ENCODE data around the gene IGF1R. TPM values are rescaled to one million over a fixed set of nuclear protein-coding genes. Genes with fewer than 3 reads are reported as not detected.

Gene IGF1R
- total RNA-seq, 4 donors from 2014 or later: 87.8 to 173 (median 107) TPM

- peaks cover 65% of the 10 kb centered on the region for H3K27me3 ChIP-seq
- no peak overlapping the region for H3K27ac ChIP-seq
- no peaks in the 10 kb centered on the region for H3K4me1 ChIP-seq
- no peak for TF ChIP-seq POLR2AphosphoS5 (IDR thresholded peaks at IDR 0.05)
- TF ChIP-seq POLR2A (IDR thresholded peaks at IDR 0.05): no peak
- no peak for TF ChIP-seq EP300 (IDR thresholded peaks at IDR 0.05)
- no peak for TF ChIP-seq CTCF (IDR thresholded peaks at IDR 0.05)
- no peaks in the 10 kb centered on the region for H3K9me3 ChIP-seq
- no peak for DNase-seq (ENCODE audit: low spot score in 2 of 2)
- no peaks in the 10 kb centered on the region for H3K36me3 ChIP-seq
- WGBS: 90% methylated on average over 1 of the region's 1 CpG
- no peak overlapping the region for H3K4me3 ChIP-seq
Observed at GRCh38 chr15:98628216-98628615, 20.1 kb upstream of the IGF1R start.

GRCh38 chr15:98635848-98636247, 12.5 kb upstream of the IGF1R start:
- 74% methylated on average over 7 of the region's 7 CpGs for WGBS
- no peaks in the 10 kb centered on the region for H3K4me1 ChIP-seq
- peaks cover 37% of the 10 kb centered on the region for H3K27me3 ChIP-seq
- no peaks in the 10 kb centered on the region for H3K36me3 ChIP-seq
- TF ChIP-seq POLR2AphosphoS5 (IDR thresholded peaks at IDR 0.05): no peak
- TF ChIP-seq POLR2A (IDR thresholded peaks at IDR 0.05): no peak
- no peak for TF ChIP-seq EP300 (IDR thresholded peaks at IDR 0.05)
- H3K9me3 ChIP-seq: no peaks in the 10 kb centered on the region
- H3K27ac ChIP-seq: no peak overlapping the region
- no peak overlapping the region for H3K4me3 ChIP-seq
- DNase-seq (ENCODE audit: low spot score in 2 of 2): no peak

- no peak overlapping the region for H3K4me3 ChIP-seq
- H3K4me1 ChIP-seq: peaks cover 8% of the 10 kb centered on the region
- peaks cover 67% of the 10 kb centered on the region for H3K27me3 ChIP-seq
- no peak overlapping the region for H3K27ac ChIP-seq
- TF ChIP-seq POLR2AphosphoS5 (IDR thresholded peaks at IDR 0.05): no peak
- no peak for TF ChIP-seq CTCF (IDR thresholded peaks at IDR 0.05)
- no peak for TF ChIP-seq POLR2A (IDR thresholded peaks at IDR 0.05)
- TF ChIP-seq EP300 (IDR thresholded peaks at IDR 0.05): no peak
- no peaks in the 10 kb centered on the region for H3K36me3 ChIP-seq
- DNase-seq (ENCODE audit: low spot score in 2 of 2): no peak
- 83% methylated on average over 4 of the region's 4 CpGs for WGBS
- no peaks in the 10 kb centered on the region for H3K9me3 ChIP-seq
Observed at GRCh38 chr15:98643115-98643514, 5.2 kb upstream of the IGF1R start.

- Histone ChIP-seq H3K4me1 (peaks cover 24% of the 10 kb centered on the region), H3K36me3 (no peaks in the 10 kb centered on the region), H3K9me3 (no peaks in the 10 kb centered on the region), H3K4me3 (peak overlapping the region; percentile 82), H3K27me3 (peaks cover 53% of the 10 kb centered on the region), H3K27ac (no peak overlapping the region)
- no peak for DNase-seq (ENCODE audit: low spot score in 2 of 2)
- TF ChIP-seq POLR2AphosphoS5 (IDR thresholded peaks at IDR 0.05) (no peak), CTCF (IDR thresholded peaks at IDR 0.05) (no peak), POLR2A (IDR thresholded peaks at IDR 0.05) (no peak), EP300 (IDR thresholded peaks at IDR 0.05) (no peak)
- 14% methylated on average over 7 of the region's 7 CpGs for whole genome bisulfite sequencing
Observed at GRCh38 chr15:98646546-98647025, 1.8 kb upstream of the IGF1R start.

- Histone ChIP-seq H3K4me3 (peak overlapping the region; percentile 82), H3K9me3 (no peaks in the 10 kb centered on the region), H3K36me3 (no peaks in the 10 kb centered on the region), H3K27me3 (peaks cover 46% of the 10 kb centered on the region), H3K27ac (peak overlapping the region; percentile 97), H3K4me1 (peaks cover 30% of the 10 kb centered on the region)
- TF ChIP-seq CTCF (IDR thresholded peaks at IDR 0.05) (peak; percentile 32 to 72), POLR2A (IDR thresholded peaks at IDR 0.05) (no peak)
- under 1% methylated on average over 33 of the region's 77 CpGs for WGBS
- DNase-seq (ENCODE audit: low spot score in 2 of 2): peak; percentile 79 to 83
Observed at GRCh38 chr15:98647026-98647773, 1.1 kb upstream of the IGF1R start.

Measured in suprapubic skin (tissue), 4 donors.